ENCODE measurements around the gene KRT14. TPM values are rescaled to one million over a fixed set of nuclear protein-coding genes. Genes with fewer than 3 reads are reported as not detected.
A peak's percentile ranks its signal among the peaks of the same experiment; 100 is the strongest.
"Not testable (repeated sequence)": the region's sequence is repeated elsewhere in the genome, so short reads cannot be mapped to it uniquely, and the experiment has no call there.

The KRT14 gene
- total and polyA plus RNA-seq, 4 donors: 0.30 to 46.7 (median 2.8) TPM

DNA sequence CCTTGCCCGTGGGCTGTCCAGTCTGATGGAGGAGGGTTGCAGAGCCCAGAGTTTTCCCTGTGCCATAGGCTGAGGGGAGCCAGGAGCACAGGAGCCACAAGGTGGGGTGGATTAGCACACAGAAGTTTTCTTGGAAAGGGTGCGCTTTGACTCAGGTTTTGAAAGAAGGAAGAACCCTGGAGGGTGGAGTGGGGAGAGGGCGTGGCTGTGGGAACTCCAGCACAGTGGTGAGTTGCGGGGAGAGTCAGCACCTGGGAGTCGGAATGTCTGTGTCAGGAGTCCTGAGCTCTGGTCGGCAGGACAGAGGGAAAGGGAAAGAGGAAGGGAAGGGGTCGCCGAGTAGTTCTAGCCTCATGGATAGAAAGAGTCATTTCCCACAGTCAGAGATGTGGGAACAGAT lies 8.9 kb upstream of the KRT14 start:
- no peak overlapping the region for H3K4me3 ChIP-seq (ENCODE audit: low read length in 2 of 2)
- H3K36me3 ChIP-seq (ENCODE audit: control insufficient read depth in 1 of 2, insufficient read depth in 2 of 2, low read length in 1 of 2): no peaks in the 10 kb centered on the region
- ATAC-seq (ENCODE audit: low FRiP score) (no peak), DNase-seq (peak in 1 of 2 donors; percentile 43)
- H3K27me3 ChIP-seq (ENCODE audit: control insufficient read depth in 1 of 2, insufficient read depth in 2 of 2, low read length in 1 of 2): no peaks in the 10 kb centered on the region
- no peaks in the 10 kb centered on the region for H3K4me1 ChIP-seq (ENCODE audit: control insufficient read depth in 1 of 2, insufficient read depth in 2 of 2, low read length in 2 of 2)
- H3K9me3 ChIP-seq (ENCODE audit: control insufficient read depth, low read length): no peaks in the 10 kb centered on the region
- 91 to 93% methylated on average over 8 of the region's 8 CpGs for WGBS, 2 donors
- intact Hi-C loops (cut with DNase I): no loop called here
- H3K27ac ChIP-seq (ENCODE audit: low read depth in 1 of 2, low read length in 2 of 2): no peak overlapping the region

- no peaks in the 10 kb centered on the region for H3K36me3 ChIP-seq (ENCODE audit: control insufficient read depth in 1 of 2, insufficient read depth in 2 of 2, low read length in 1 of 2)
- DNase-seq (no peak), ATAC-seq (ENCODE audit: low FRiP score) (no peak)
- H3K27me3 ChIP-seq (ENCODE audit: control insufficient read depth in 1 of 2, insufficient read depth in 2 of 2, low read length in 1 of 2): no peaks in the 10 kb centered on the region
- no peaks in the 10 kb centered on the region for H3K9me3 ChIP-seq (ENCODE audit: control insufficient read depth, low read length)
- H3K4me3 ChIP-seq (ENCODE audit: low read length in 2 of 2): no peak overlapping the region
- H3K27ac ChIP-seq (ENCODE audit: low read depth in 1 of 2, low read length in 2 of 2): no peak overlapping the region
- WGBS, 2 donors: 52 to 86% methylated on average over 3 of the region's 3 CpGs
- intact Hi-C loops (cut with DNase I): no loop called here
- H3K4me1 ChIP-seq (ENCODE audit: control insufficient read depth in 1 of 2, insufficient read depth in 2 of 2, low read length in 2 of 2): no peaks in the 10 kb centered on the region
Observed at GRCh38 chr17:41594363-41594915, 7.7 kb upstream of the KRT14 start.

DNA sequence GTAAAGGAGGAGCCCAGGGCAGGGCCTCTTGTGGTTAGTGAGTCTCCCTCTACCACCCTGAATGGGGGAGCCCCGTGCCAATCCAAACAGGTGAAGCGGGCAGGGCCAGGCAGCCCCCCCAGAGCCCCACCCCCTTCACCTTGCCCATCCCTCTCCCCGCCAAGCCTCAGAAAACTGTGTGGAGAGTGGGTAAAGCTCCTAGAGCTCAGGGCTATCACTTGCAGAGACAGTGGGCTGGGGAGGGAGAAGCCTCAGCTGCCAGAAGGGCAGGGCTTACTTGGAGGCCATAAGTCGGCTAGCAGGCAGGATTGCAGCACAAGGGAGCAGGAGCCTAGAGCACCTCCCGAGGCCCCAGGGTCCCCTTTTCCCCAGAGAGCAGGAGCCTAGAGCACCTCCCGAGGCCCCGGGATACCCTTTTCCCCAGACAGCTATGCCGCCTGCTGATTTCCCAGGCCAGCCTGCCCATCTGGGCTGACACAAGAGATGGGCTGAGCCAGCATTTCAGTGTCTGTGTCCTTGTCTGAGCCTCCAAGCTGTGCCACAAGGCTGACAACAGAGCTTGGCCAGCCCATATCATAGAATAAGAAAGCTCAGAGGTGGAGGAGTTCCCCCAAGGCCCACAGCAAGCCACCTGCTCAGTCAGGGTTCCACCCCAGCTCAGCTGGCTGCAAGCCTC lies 6.7 kb upstream of the KRT14 start:
- DNase-seq (peak in 1 of 2 donors; percentile 34), ATAC-seq (ENCODE audit: low FRiP score) (no peak)
- no peaks in the 10 kb centered on the region for H3K9me3 ChIP-seq (ENCODE audit: control insufficient read depth, low read length)
- H3K4me3 ChIP-seq (ENCODE audit: low read length in 2 of 2): no peak overlapping the region
- H3K36me3 ChIP-seq (ENCODE audit: control insufficient read depth in 1 of 2, insufficient read depth in 2 of 2, low read length in 1 of 2): no peaks in the 10 kb centered on the region
- intact Hi-C loops (cut with DNase I): no loop called here
- H3K4me1 ChIP-seq (ENCODE audit: control insufficient read depth in 1 of 2, insufficient read depth in 2 of 2, low read length in 2 of 2): peaks cover 0 to 2% of the 10 kb centered on the region in 2 donors
- no peaks in the 10 kb centered on the region for H3K27me3 ChIP-seq (ENCODE audit: control insufficient read depth in 1 of 2, insufficient read depth in 2 of 2, low read length in 1 of 2)
- no peak overlapping the region for H3K27ac ChIP-seq (ENCODE audit: low read depth in 1 of 2, low read length in 2 of 2)
- WGBS, 2 donors: 33 to 53% methylated on average over 8 of the region's 8 CpGs

GRCh38 chr17:41592601-41593305 lies 6.1 kb upstream of the KRT14 start:
- no peak for ATAC-seq (ENCODE audit: low FRiP score)

DNA sequence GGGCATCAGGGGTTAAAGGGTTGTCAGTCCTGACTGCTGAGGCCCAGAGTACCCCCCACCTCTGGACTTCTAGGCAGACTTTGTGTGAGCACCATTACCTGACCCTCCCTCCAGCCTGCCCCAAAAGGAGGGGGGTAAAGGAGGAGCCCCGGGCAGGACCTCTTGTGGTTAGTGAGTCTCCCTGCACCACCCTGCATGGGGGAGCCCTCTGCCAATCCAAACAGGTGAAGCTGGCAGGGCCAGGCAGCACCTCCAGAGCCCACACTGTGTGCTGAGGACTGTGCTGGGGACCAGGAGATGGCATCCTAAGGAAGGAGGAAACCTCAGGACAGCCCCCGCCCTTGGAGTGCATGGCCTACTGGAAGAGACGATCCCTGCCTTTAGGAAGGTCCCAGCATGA lies 2.6 kb upstream of the KRT14 start:
- 49 to 55% methylated on average over 3 of the region's 3 CpGs for WGBS, 2 donors
- intact Hi-C loops (cut with DNase I): no loop called here
- ATAC-seq (ENCODE audit: low FRiP score): no peak
- Histone ChIP-seq H3K27ac (ENCODE audit: low read depth in 1 of 2, low read length in 2 of 2) (no peak overlapping the region), H3K27me3 (ENCODE audit: control insufficient read depth in 1 of 2, insufficient read depth in 2 of 2, low read length in 1 of 2) (no peaks in the 10 kb centered on the region), H3K4me3 (ENCODE audit: low read length in 2 of 2) (no peak overlapping the region), H3K36me3 (ENCODE audit: control insufficient read depth in 1 of 2, insufficient read depth in 2 of 2, low read length in 1 of 2) (no peaks in the 10 kb centered on the region), H3K9me3 (ENCODE audit: control insufficient read depth, low read length) (no peaks in the 10 kb centered on the region), H3K4me1 (ENCODE audit: control insufficient read depth in 1 of 2, insufficient read depth in 2 of 2, low read length in 2 of 2) (peaks cover 0 to 5% of the 10 kb centered on the region in 2 donors)
- peak in 1 of 2 donors; percentile 53 for DNase-seq

More at GRCh38 chr17:41592601-41593305, 6.1 kb upstream of the KRT14 start:
- Histone ChIP-seq H3K27ac (ENCODE audit: low read depth in 1 of 2, low read length in 2 of 2) (no peak overlapping the region), H3K4me1 (ENCODE audit: control insufficient read depth in 1 of 2, insufficient read depth in 2 of 2, low read length in 2 of 2) (peaks cover 0 to 5% of the 10 kb centered on the region in 2 donors), H3K4me3 (ENCODE audit: low read length in 2 of 2) (no peak overlapping the region), H3K27me3 (ENCODE audit: control insufficient read depth in 1 of 2, insufficient read depth in 2 of 2, low read length in 1 of 2) (no peaks in the 10 kb centered on the region), H3K9me3 (ENCODE audit: control insufficient read depth, low read length) (no peaks in the 10 kb centered on the region), H3K36me3 (ENCODE audit: control insufficient read depth in 1 of 2, insufficient read depth in 2 of 2, low read length in 1 of 2) (no peaks in the 10 kb centered on the region)
- DNase-seq: peak in 1 of 2 donors; percentile 53
- WGBS, 2 donors: 90 to 92% methylated on average over 12 of the region's 12 CpGs
- intact Hi-C loops (cut with DNase I): no loop called here

DNA sequence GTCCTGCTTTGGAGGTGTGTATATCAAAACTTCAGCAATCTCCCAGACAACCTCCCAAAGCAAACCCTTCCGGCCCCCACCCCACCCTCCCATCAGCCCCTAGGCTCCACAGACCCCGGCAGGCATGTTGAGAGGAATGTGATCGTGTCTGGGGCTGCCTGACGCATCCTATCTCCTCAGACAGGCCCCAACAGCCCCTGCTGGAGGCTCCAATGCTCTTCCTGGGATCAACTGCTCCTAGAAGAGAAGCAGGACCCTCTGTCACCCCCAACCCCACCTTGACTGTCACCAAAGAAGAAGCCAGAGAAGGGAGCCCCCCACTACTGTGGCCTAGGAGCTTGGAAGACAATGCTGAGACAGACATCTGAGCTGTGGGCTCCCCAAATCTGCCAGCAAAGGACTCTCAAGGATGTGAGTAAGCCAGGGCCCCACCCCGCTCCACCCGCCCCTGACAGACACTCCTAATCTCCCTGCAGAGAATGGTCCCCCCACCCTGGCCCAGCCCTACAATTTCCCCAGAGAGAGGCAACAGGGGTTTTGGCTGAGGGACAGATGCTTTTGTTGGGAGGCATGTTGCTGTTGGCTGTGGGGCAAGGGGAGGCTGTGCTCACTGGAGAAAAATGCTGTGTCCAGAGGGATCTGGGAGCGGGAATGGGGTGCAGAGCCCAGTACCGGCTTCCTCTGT lies 1.6 kb upstream of the KRT14 start:
- H3K27me3 ChIP-seq (ENCODE audit: control insufficient read depth in 1 of 2, insufficient read depth in 2 of 2, low read length in 1 of 2): no peaks in the 10 kb centered on the region
- H3K4me1 ChIP-seq (ENCODE audit: control insufficient read depth in 1 of 2, insufficient read depth in 2 of 2, low read length in 2 of 2): peaks cover 0 to 5% of the 10 kb centered on the region in 2 donors
- H3K9me3 ChIP-seq (ENCODE audit: control insufficient read depth, low read length): no peaks in the 10 kb centered on the region
- DNase-seq: peak in 1 of 2 donors; percentile 66
- no peak overlapping the region for H3K27ac ChIP-seq (ENCODE audit: low read depth in 1 of 2, low read length in 2 of 2)
- WGBS, 2 donors: 23 to 28% methylated on average over 6 to 8 of the region's 8 CpGs
- no peak overlapping the region for H3K4me3 ChIP-seq (ENCODE audit: low read length in 2 of 2)
- intact Hi-C loops (cut with DNase I): no loop called here
- H3K36me3 ChIP-seq (ENCODE audit: control insufficient read depth in 1 of 2, insufficient read depth in 2 of 2, low read length in 1 of 2): no peaks in the 10 kb centered on the region
- peak; percentile 61 for ATAC-seq (ENCODE audit: low FRiP score)

DNA sequence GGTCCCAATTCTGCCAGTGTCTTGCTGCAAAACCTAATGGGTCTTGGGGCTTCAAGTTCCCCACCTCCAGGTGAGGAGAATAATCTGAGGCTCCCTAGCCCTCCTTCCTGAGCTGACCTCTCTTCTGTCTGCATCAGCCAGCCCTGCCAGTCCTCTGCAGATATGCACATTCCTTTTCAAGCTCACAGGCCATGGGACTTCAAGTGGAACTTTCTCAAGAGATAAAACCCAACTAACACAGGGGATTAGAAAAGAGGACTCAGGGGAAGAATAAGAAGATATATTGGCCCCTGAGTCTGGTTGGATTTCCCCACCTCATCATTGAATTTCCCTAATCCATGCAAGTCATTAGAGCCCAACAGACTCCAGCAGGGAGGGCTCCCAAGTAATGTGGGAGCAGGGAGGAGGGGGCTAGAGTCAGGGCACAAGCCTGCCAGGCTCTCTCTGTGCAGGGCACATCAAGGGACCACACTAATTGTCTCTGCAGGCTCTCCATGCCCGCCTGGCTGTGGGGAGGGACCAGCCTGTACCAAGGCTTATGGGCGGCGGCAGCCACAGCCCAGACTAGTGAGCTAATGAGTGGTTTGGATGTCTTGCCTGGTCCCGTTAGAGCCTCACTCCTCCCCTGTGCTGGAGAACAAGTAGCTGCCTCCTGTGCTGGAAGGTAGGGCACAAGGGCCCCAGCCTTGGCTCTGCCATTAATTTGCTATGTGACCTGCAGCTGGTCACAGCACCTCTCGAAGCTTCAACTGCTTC lies 1.2 kb downstream of the KRT14 start:
- WGBS, 2 donors: 65 to 88% methylated on average over 5 of the region's 5 CpGs
- ATAC-seq (ENCODE audit: low FRiP score): no peak
- intact Hi-C loops (cut with DNase I): no loop called here
- Histone ChIP-seq H3K4me1 (ENCODE audit: control insufficient read depth in 1 of 2, insufficient read depth in 2 of 2, low read length in 2 of 2) (peaks cover 0 to 5% of the 10 kb centered on the region in 2 donors), H3K4me3 (ENCODE audit: low read length in 2 of 2) (no peak overlapping the region), H3K27ac (ENCODE audit: low read depth in 1 of 2, low read length in 2 of 2) (no peak overlapping the region), H3K27me3 (ENCODE audit: control insufficient read depth in 1 of 2, insufficient read depth in 2 of 2, low read length in 1 of 2) (no peaks in the 10 kb centered on the region), H3K36me3 (ENCODE audit: control insufficient read depth in 1 of 2, insufficient read depth in 2 of 2, low read length in 1 of 2) (no peaks in the 10 kb centered on the region), H3K9me3 (ENCODE audit: control insufficient read depth, low read length) (no peaks in the 10 kb centered on the region)
- DNase-seq: no peak

- not testable (repeated sequence) for DNase-seq; ATAC-seq (ENCODE audit: low FRiP score)
Observed at GRCh38 chr17:41584331-41584927, 2.3 kb downstream of the KRT14 start.

More at GRCh38 chr17:41584331-41584927, 2.3 kb downstream of the KRT14 start:
- H3K9me3 ChIP-seq (ENCODE audit: control insufficient read depth, low read length); intact Hi-C loops (cut with DNase I); H3K27ac ChIP-seq (ENCODE audit: low read depth in 1 of 2, low read length in 2 of 2); H3K4me3 ChIP-seq (ENCODE audit: low read length in 2 of 2); H3K27me3 ChIP-seq (ENCODE audit: control insufficient read depth in 1 of 2, insufficient read depth in 2 of 2, low read length in 1 of 2); H3K4me1 ChIP-seq (ENCODE audit: control insufficient read depth in 1 of 2, insufficient read depth in 2 of 2, low read length in 2 of 2); H3K36me3 ChIP-seq (ENCODE audit: control insufficient read depth in 1 of 2, insufficient read depth in 2 of 2, low read length in 1 of 2): not testable (repeated sequence)
- WGBS, 2 donors: 94 to 96% methylated on average over 8 of the region's 8 CpGs

Data from aorta (tissue), 5 donors.